ENCODE measurements around the gene DUOXA2.
"Not testable (repeated sequence)": the region's sequence is repeated elsewhere in the genome, so short reads cannot be mapped to it uniquely, and the experiment has no call there.

DNA sequence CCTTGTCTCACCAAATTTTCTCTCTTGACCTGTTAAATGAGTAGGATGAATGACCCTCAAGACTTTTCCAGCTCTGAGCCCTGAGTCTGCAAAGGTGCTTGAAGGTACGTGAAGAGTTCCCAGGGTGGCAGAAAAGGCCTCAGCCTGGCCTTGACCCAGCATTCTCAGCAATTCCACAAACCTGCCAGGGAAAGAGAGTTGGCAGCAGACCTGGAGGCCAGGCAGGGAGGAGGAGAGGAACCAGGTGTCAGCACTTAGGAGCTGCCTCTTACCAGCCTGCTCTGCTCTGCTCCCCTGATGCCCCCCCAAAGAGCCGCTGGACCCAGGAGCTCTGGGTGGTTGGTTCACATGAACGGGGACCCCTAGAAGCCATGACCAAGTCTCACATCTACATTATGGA lies 33.5 kb upstream of the DUOXA2 start:
- TF ChIP-seq ZNF274 (IDR thresholded peaks at IDR 0.05; ENCODE audit: low read depth, low read length); SUZ12 (IDR thresholded peaks at IDR 0.05; ENCODE audit: extremely low read depth, insufficient read depth, insufficient read length): not testable (repeated sequence)
